ENCODE data around the gene OR2T3. TPM values are rescaled to one million over a fixed set of nuclear protein-coding genes. Genes with fewer than 3 reads are reported as not detected.
"Not testable (repeated sequence)": the region's sequence is repeated elsewhere in the genome, so short reads cannot be mapped to it uniquely, and the experiment has no call there.

The OR2T3 gene
- total RNA-seq, 1 donor from 2014 or later: not detected

DNA sequence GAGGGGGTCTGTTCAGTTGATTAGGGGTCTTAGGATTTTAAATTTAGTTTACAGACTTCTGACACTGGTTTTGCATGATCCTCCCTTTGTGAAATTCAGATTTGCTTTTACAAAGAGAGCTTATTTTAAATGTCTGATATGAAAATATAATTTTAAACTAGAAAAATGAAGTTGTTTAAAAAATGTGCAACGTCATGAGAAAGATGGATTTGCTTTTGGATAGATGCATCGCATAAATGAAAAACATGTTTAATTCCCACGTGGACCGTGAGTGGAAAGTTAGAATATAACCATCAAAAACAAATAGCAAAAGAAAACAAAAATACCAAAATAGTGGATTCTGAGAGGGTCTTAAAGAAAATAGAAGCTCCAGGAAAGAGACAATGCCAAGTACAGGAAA lies 2.0 kb upstream of the OR2T3 start:
- no peak for DNase-seq (ENCODE audit: low read depth, low spot score)

- DNase-seq (ENCODE audit: low read depth, low spot score): not testable (repeated sequence)
Measured at GRCh38 chr1:248472111-248472510, 1.0 kb upstream of the OR2T3 start.

- not testable (repeated sequence) for DNase-seq (ENCODE audit: low read depth, low spot score)
Measured at GRCh38 chr1:248475660-248476059, 2.5 kb downstream of the OR2T3 start.

DNA sequence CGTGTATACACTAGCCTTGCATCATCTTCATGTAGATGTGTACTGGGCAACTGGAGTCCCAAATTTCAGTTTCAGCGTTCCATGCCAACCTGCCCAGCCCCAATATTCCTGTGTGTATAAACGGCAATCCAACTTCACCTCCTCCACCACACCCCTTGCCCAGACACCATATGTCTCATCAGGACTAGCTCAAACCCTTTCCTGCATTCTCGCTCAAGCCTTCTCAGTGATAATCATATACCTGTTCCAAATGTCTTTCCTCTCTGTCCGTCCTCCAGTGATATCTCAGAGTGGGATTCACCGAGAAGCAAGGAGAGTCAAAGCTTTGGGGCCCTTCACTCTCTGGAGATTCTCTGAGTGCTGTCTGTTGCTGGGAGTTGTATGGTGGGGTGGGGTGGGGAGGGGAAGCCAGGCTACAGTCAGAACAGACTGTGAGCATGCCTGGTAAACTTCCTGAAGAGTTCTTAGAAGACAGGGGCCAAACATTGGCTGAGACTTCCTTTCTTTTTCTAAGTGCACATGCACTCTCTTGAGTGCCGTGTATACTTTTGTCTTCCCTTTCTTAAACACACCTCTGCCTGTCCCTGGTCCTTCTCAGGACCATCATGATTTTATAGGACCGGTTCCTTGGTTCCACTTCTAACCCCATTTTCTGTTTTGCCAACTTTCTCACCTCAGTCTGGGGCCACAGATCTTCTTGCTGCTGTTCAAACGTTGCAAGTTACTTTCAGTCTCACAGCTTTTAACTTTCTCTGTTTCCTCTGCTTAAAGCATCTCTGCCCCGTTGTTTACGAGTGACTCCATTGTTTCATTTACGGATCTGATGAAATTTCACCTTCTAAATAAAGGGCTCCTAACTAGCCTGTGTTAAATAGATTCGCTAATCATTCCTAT lies 8.8 kb downstream of the OR2T3 start:
- not testable (repeated sequence) for DNase-seq (ENCODE audit: low read depth, low spot score)

DNA sequence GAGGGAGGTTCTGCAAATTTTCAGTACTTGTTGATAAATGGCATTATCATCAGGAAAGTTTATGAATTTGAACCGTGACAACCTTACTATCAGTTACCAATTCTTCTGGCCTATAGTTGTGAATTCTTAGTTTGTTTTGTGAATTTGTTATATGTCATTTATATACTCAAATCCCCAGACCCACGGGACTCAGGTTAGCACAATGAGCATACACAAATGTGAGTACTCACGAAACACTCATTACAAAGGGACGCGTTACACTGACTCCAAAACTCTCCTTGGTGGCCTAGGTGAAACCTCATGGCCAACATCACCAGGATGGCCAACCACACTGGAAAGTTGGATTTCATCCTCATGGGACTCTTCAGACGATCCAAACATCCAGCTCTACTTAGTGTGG lies 15.1 kb downstream of the OR2T3 start, which contains the start of gene OR2T5:
Gene OR2T5 (plus strand): TSS at position 301 of the 400 bp plus-strand sequence. CDS start 0 bp downstream, at position 301.
- DNase-seq (ENCODE audit: low read depth, low spot score): not testable (repeated sequence)

DNA sequence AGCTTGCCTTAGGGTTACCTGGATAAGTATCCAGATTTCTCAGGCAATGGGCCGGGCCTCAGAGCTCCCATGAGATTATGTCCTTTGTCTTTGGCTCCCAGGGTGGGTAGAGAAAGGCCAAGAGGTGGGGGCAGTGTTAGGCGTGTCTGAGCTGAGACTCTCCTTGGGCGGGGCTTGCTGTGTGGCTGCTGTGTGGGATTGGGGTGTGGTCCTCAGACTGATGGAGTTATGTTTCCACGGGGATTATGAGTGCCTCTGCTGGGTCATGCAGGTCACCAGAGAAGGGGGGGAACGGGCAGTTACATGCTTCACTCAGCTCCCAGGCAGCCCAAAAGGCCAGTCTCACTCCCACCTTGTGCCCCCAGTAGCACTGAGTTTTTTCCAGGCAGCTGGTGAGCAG lies 23.5 kb downstream of the OR2T3 start:
- DNase-seq (ENCODE audit: low read depth, low spot score): not testable (repeated sequence)

- not testable (repeated sequence) for DNase-seq (ENCODE audit: low read depth, low spot score)
Measured at GRCh38 chr1:248500305-248501035, 27.3 kb downstream of the OR2T3 start.

- not testable (repeated sequence) for DNase-seq (ENCODE audit: low read depth, low spot score)
Measured at GRCh38 chr1:248507773-248508172, 34.6 kb downstream of the OR2T3 start, which contains the start of gene OR2G6. TSS of gene OR2G6 (plus strand) at chr1:248508073. CDS start at chr1:248521647, 13,574 bp downstream.

- DNase-seq (ENCODE audit: low read depth, low spot score): not testable (repeated sequence)
Measured at GRCh38 chr1:248510217-248510616, 37.1 kb downstream of the OR2T3 start.

DNA sequence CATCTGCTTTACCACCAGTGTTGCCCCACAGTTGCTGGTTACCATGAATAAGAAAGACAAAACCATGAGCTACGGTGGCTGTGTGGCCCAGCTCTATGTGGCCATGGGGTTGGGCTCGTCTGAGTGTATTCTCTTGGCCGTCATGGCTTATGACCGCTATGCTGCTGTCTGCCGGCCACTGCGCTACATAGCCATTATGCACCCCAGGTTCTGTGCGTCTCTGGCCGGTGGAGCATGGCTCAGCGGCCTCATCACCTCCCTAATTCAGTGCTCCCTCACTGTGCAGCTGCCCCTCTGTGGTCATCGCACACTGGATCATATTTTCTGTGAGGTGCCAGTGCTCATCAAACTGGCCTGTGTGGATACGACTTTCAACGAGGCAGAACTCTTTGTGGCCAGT lies 48.7 kb downstream of the OR2T3 start:
- no peak for DNase-seq (ENCODE audit: low read depth, low spot score)

Other genes starting within 250 kb of the OR2T3 start
- gene OR2M4, start 241.9 kb upstream of the OR2T3 start, total RNA-seq: not detected in 2 replicates
- gene OR2T33, start 195.4 kb upstream of the OR2T3 start, total RNA-seq: not detected in 2 replicates
- not detected in 2 replicates for gene OR2T12, start 169.9 kb upstream of the OR2T3 start, total RNA-seq
- gene OR2M7, start 148.8 kb upstream of the OR2T3 start, total RNA-seq: not detected in 2 replicates
- not detected in 2 replicates for gene OR14C36, start 124.6 kb upstream of the OR2T3 start, total RNA-seq
- not detected in 2 replicates for gene OR2T4, start 111.7 kb upstream of the OR2T3 start, total RNA-seq
- gene OR2T6, start 97.6 kb upstream of the OR2T3 start, total RNA-seq: not detected in 2 replicates
- gene OR2T1, start 70.3 kb upstream of the OR2T3 start, total RNA-seq: not detected in 2 replicates
- not detected in 2 replicates for gene OR2T2, start 27.7 kb upstream of the OR2T3 start, total RNA-seq
- gene OR2T5, start 15.2 kb downstream of the OR2T3 start, total RNA-seq: not detected in 2 replicates
- gene OR2G6, start 34.7 kb downstream of the OR2T3 start, total RNA-seq: not detected in 2 replicates
- not detected in 2 replicates for gene OR2T29, start 89.4 kb downstream of the OR2T3 start, total RNA-seq
- gene OR2T34, start 101.4 kb downstream of the OR2T3 start, total RNA-seq: not detected in 2 replicates
- not detected in 2 replicates for gene OR2T10, start 124.3 kb downstream of the OR2T3 start, total RNA-seq
- gene OR2T11, start 161.7 kb downstream of the OR2T3 start, total RNA-seq: not detected in 2 replicates
- gene OR2T35, start 171.9 kb downstream of the OR2T3 start, total RNA-seq: not detected in 2 replicates
- not detected in 2 replicates for gene OR2T27, start 182.2 kb downstream of the OR2T3 start, total RNA-seq
- gene OR14I1, start 229.4 kb downstream of the OR2T3 start, total RNA-seq: not detected in 2 replicates